PFSK-1 (cell line): ENCODE measurements around the gene FGF6.

Experiments
- POLR2AphosphoS5 ChIP-seq: IDR thresholded peaks from 2 replicates; pipeline ENCODE4 v1.6.1; 2012; ENCODE audit warnings: low read depth, mild to moderate bottlenecking, control low read depth, low read length, moderate library complexity
- REST ChIP-seq, 2 experiments: IDR thresholded peaks; 2 replicates each; pipeline versions ENCODE4 v1.6.1 to v1.8.0; 2011 to 2012; ENCODE audit warnings: low read depth in 2 of 2, low read length in 2 of 2, control low read depth in 1 of 2, inconsistent platforms in 1 of 2, mild to moderate bottlenecking in 1 of 2, moderate library complexity in 1 of 2; ENCODE audit not compliant: insufficient read depth in 1 of 2
- SIN3A ChIP-seq: IDR thresholded peaks from 2 replicates; pipeline ENCODE4 v1.6.1; 2012; ENCODE audit warnings: mild to moderate bottlenecking, low read length, moderate library complexity, borderline replicate concordance; ENCODE audit not compliant: insufficient read depth
- TAF1 ChIP-seq: IDR thresholded peaks from 2 replicates; pipeline ENCODE4 v1.6.1; 2012; ENCODE audit warnings: low read length, control low read depth, borderline replicate concordance; ENCODE audit not compliant: insufficient read depth

- TF ChIP-seq POLR2AphosphoS5, result no peak
- no peak for TF ChIP-seq REST (IDR thresholded peaks at IDR 0.05; ENCODE audit: insufficient read depth in 1 of 2, low read depth in 2 of 2, low read length in 2 of 2)
- no peak for TF ChIP-seq TAF1
- TF ChIP-seq SIN3A, result no peak
Observed at GRCh38 chr12:4439736-4440135, 5.9 kb downstream of the FGF6 start.
